ENCODE data around the gene FGF5. TPM values are rescaled to one million over a fixed set of nuclear protein-coding genes. Genes with fewer than 3 reads are reported as not detected.
A peak's percentile ranks its signal among the peaks of the same experiment; 100 is the strongest.

FGF5 gene
- total RNA-seq, 1 donor from 2014 or later, result 2.1 TPM

DNA sequence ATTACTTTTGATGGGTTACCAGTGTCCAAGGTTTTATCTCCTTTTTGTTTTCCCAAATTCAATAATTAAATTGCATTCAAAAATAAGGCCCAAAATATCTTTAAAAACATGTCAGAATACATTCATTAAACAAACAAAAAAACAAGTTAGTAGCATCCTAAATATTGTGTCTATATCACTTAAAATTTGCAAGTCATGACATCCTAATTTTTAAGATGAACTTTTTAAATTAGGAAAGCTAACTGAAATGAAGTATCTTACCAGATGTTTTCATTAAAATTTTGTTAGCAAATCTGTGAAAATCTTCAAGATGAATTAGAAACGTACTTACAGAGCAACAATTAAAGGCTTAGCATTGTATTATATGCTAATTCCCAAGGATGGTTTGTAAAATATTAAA, 68.1 kb downstream of the FGF5 start:
- no peak overlapping the region for H3K4me2 ChIP-seq (ENCODE audit: low read length)
- no peak for FAIRE-seq
- Mint-ChIP-seq H3K27ac (ENCODE audit: unreplicated experiment) (no peak overlapping the region), H3K27me3 (ENCODE audit: low read depth, unreplicated experiment) (peaks cover 11% of the 10 kb centered on the region), H3K9me3 (ENCODE audit: unreplicated experiment) (no peaks in the 10 kb centered on the region), H3K4me1 (ENCODE audit: low read depth, unreplicated experiment) (no peaks in the 10 kb centered on the region), H3K4me3 (ENCODE audit: unreplicated experiment) (no peak overlapping the region), H3K36me3 (ENCODE audit: low read depth, unreplicated experiment) (no peaks in the 10 kb centered on the region)
- H3K4me1 ChIP-seq (ENCODE audit: insufficient read depth, low read length), result peaks cover 6% of the 10 kb centered on the region
- no peaks in the 10 kb centered on the region for H3K79me2 ChIP-seq (ENCODE audit: insufficient read depth, low read length)
- H3K9ac ChIP-seq (ENCODE audit: low read length), result no peak overlapping the region
- no peaks in the 10 kb centered on the region for H3K27me3 ChIP-seq (ENCODE audit: insufficient read depth, low read length)
- no peaks in the 10 kb centered on the region for H3K9me3 ChIP-seq (ENCODE audit: insufficient read depth, low read depth, low read length)
- no peaks in the 10 kb centered on the region for H3K36me3 ChIP-seq (ENCODE audit: insufficient read depth, low read length)
- TF ChIP-seq EZH2 (IDR thresholded peaks at IDR 0.05; ENCODE audit: insufficient read depth, low read length), result no peak
- TF ChIP-seq, protein P1, sequence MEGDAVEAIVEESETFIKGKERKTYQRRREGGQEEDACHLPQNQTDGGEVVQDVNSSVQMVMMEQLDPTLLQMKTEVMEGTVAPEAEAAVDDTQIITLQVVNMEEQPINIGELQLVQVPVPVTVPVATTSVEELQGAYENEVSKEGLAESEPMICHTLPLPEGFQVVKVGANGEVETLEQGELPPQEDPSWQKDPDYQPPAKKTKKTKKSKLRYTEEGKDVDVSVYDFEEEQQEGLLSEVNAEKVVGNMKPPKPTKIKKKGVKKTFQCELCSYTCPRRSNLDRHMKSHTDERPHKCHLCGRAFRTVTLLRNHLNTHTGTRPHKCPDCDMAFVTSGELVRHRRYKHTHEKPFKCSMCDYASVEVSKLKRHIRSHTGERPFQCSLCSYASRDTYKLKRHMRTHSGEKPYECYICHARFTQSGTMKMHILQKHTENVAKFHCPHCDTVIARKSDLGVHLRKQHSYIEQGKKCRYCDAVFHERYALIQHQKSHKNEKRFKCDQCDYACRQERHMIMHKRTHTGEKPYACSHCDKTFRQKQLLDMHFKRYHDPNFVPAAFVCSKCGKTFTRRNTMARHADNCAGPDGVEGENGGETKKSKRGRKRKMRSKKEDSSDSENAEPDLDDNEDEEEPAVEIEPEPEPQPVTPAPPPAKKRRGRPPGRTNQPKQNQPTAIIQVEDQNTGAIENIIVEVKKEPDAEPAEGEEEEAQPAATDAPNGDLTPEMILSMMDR (IDR thresholded peaks at IDR 0.05; ENCODE audit: insufficient read depth, low read depth, low read length), result no peak
- no peaks in the 10 kb centered on the region for H4K20me1 ChIP-seq (ENCODE audit: insufficient read depth, low read length)
- no peak overlapping the region for H2AFZ ChIP-seq (ENCODE audit: low read depth, low read length)
- H3K27ac ChIP-seq (ENCODE audit: low read depth, low read length), result no peak overlapping the region
- DNase-seq (ENCODE audit: low read depth), result no peak
- H3K4me3 ChIP-seq (ENCODE audit: insufficient read depth, low read depth, low read length), result no peak overlapping the region

DNA sequence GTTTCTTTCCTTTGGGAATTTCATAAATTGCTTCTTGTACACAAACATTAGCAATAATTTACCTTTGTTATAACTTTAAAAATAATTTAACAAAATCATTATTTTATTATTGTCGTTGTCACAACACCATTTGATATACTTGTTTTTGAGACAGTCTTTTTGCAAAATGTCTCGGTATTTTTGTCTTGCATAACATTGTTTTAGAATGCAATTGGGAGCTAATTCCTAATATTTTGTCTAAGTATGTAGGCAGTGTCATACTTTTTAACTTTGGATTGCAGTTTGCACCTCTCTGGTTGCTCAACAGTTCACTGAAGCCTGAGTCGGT, 68.7 kb downstream of the FGF5 start:
- Mint-ChIP-seq H3K4me3 (ENCODE audit: unreplicated experiment) (peak overlapping the region; percentile 93), H3K4me1 (ENCODE audit: low read depth, unreplicated experiment) (no peaks in the 10 kb centered on the region), H3K36me3 (ENCODE audit: low read depth, unreplicated experiment) (no peaks in the 10 kb centered on the region), H3K27me3 (ENCODE audit: low read depth, unreplicated experiment) (peaks cover 11% of the 10 kb centered on the region), H3K27ac (ENCODE audit: unreplicated experiment) (no peak overlapping the region), H3K9me3 (ENCODE audit: unreplicated experiment) (no peaks in the 10 kb centered on the region)
- FAIRE-seq (no peak), DNase-seq (ENCODE audit: low read depth) (no peak)
- Histone ChIP-seq H3K4me3 (ENCODE audit: insufficient read depth, low read depth, low read length) (peak overlapping the region; percentile 83), H3K9ac (ENCODE audit: low read length) (peak overlapping the region; percentile 62), H2AFZ (ENCODE audit: low read depth, low read length) (peak overlapping the region; percentile 81), H3K27ac (ENCODE audit: low read depth, low read length) (no peak overlapping the region), H3K79me2 (ENCODE audit: insufficient read depth, low read length) (no peaks in the 10 kb centered on the region), H3K9me3 (ENCODE audit: insufficient read depth, low read depth, low read length) (no peaks in the 10 kb centered on the region), H4K20me1 (ENCODE audit: insufficient read depth, low read length) (no peaks in the 10 kb centered on the region), H3K4me1 (ENCODE audit: insufficient read depth, low read length) (peaks cover 6% of the 10 kb centered on the region), H3K4me2 (ENCODE audit: low read length) (peak overlapping the region; percentile 93), H3K36me3 (ENCODE audit: insufficient read depth, low read length) (no peaks in the 10 kb centered on the region), H3K27me3 (ENCODE audit: insufficient read depth, low read length) (no peaks in the 10 kb centered on the region)
- TF ChIP-seq EZH2 (IDR thresholded peaks at IDR 0.05; ENCODE audit: insufficient read depth, low read length), result no peak
- TF ChIP-seq, protein P1 (IDR thresholded peaks at IDR 0.05; ENCODE audit: insufficient read depth, low read depth, low read length), result no peak

DNA sequence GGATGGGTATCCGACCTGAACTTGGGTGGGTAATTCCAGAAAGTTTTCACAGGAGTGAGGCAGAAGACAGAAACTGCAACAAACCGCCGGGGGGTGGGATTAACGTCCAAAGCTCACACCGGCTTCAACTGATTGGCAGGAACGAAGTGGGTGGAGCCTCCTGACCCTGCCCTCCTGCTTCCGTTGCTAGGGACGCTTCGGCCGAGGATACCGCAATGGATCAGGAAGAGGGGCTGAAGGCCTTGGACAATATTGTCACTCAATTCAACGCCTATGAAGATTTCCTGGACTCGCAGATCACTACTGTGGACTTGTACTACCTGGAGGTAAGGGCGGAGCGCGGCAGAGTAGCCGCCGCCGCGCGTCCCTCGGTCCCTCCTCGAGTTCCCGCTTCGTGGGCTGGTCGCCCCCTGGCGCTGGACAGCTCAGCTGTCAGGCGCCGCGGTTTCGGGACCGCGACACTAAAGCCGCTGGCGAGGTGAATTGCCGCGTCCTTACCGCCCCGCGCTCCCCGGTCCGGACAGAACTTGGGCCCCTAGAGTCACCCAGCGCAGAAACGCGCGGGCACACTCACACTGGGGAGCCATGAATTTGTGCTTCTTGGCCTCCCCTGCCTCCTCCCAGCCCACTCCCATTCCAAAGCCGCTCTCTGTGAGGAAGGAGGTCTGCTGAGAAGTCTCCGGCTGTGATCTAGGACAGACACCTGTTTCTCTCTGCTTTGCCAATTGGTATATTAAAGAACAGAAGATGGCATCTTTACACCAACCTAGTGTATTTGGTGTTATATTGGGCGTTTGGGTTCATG, 69.3 kb downstream of the FGF5 start, which contains the start of gene CFAP299:
TSS of gene CFAP299 (plus strand) at position 177 of the 805 bp plus-strand sequence.
- no peaks in the 10 kb centered on the region for H3K36me3 ChIP-seq (ENCODE audit: insufficient read depth, low read length)
- no peaks in the 10 kb centered on the region for H3K79me2 ChIP-seq (ENCODE audit: insufficient read depth, low read length)
- no peak for TF ChIP-seq EZH2 (IDR thresholded peaks at IDR 0.05; ENCODE audit: insufficient read depth, low read length)
- TF ChIP-seq, protein P1 (IDR thresholded peaks at IDR 0.05; ENCODE audit: insufficient read depth, low read depth, low read length), result peak; percentile 29
- H4K20me1 ChIP-seq (ENCODE audit: insufficient read depth, low read length), result no peaks in the 10 kb centered on the region
- H3K36me3 Mint-ChIP-seq (ENCODE audit: low read depth, unreplicated experiment), result no peaks in the 10 kb centered on the region
- H2AFZ ChIP-seq (ENCODE audit: low read depth, low read length), result peak within 1 kb of the TSS; percentile 81
- peak within 1 kb of the TSS; percentile 93 for H3K4me2 ChIP-seq (ENCODE audit: low read length)
- peaks cover 11% of the 10 kb centered on the region for H3K27me3 Mint-ChIP-seq (ENCODE audit: low read depth, unreplicated experiment)
- H3K9ac ChIP-seq (ENCODE audit: low read length), result peak within 1 kb of the TSS; percentile 62
- peaks cover 6% of the 10 kb centered on the region for H3K4me1 ChIP-seq (ENCODE audit: insufficient read depth, low read length)
- peak within 1 kb of the TSS; percentile 83 for H3K4me3 ChIP-seq (ENCODE audit: insufficient read depth, low read depth, low read length)
- H3K27me3 ChIP-seq (ENCODE audit: insufficient read depth, low read length), result no peaks in the 10 kb centered on the region
- no peaks in the 10 kb centered on the region for H3K9me3 Mint-ChIP-seq (ENCODE audit: unreplicated experiment)
- no peaks in the 10 kb centered on the region for H3K4me1 Mint-ChIP-seq (ENCODE audit: low read depth, unreplicated experiment)
- no peak within 1 kb of the TSS for H3K27ac Mint-ChIP-seq (ENCODE audit: unreplicated experiment)
- peak within 1 kb of the TSS; percentile 93 for H3K4me3 Mint-ChIP-seq (ENCODE audit: unreplicated experiment)
- no peak within 1 kb of the TSS for H3K27ac ChIP-seq (ENCODE audit: low read depth, low read length)
- FAIRE-seq (peak; percentile 26), DNase-seq (ENCODE audit: low read depth) (peak; percentile 79)
- H3K9me3 ChIP-seq (ENCODE audit: insufficient read depth, low read depth, low read length), result no peaks in the 10 kb centered on the region

Data from astrocyte (in vitro differentiated cells and primary cell).